CD4-positive, alpha-beta memory T cell (primary cell): ENCODE results near the gene DNHD1. TPM values are rescaled to one million over a fixed set of nuclear protein-coding genes. Genes with fewer than 3 reads are reported as not detected.

Experiments used
- CTCF ChIA-PET: fragments of 350-600 bp; sonication (Branson Sonifier 250); formaldehyde crosslinking; loops from one replicate; lab custom pipeline; 2021; ENCODE audit warnings: inconsistent platforms; ENCODE audit not compliant: partially characterized antibody; lab: Charles Lee
- POLR2A ChIA-PET: fragments of 350-600 bp; sonication (Branson Sonifier 250); formaldehyde crosslinking; loops from one replicate; lab custom pipeline; 2021; ENCODE audit not compliant: partially characterized antibody; lab: Charles Lee
- DNase-seq, 5 donors: peaks; one replicate each; pipeline versions ENCODE4 v3.0.0 to v3.0.0-alpha.2; 2020 to 2022; ENCODE audit warnings: mixed read lengths in 1 of 5
- H3K27ac ChIP-seq: one replicate; pipeline ENCODE4 v1.7.0; 2013; ENCODE audit warnings: low read depth, low read length
- H3K27me3 ChIP-seq: 2 replicates; pipeline ENCODE4 v1.7.0; 2013; ENCODE audit warnings: mild to moderate bottlenecking, low read length, moderate library complexity; ENCODE audit not compliant: insufficient read depth
- H3K36me3 ChIP-seq: 2 replicates; pipeline ENCODE4 v1.7.0; 2013; ENCODE audit warnings: mild to moderate bottlenecking, low read length, moderate library complexity; ENCODE audit not compliant: insufficient read depth
- H3K4me1 ChIP-seq: 2 replicates; pipeline ENCODE4 v1.7.0; 2013; ENCODE audit warnings: mild to moderate bottlenecking, low read length, moderate library complexity; ENCODE audit not compliant: insufficient read depth
- H3K4me3 ChIP-seq, 2 donors: one replicate each; pipeline ENCODE4 v1.7.0; 2013; ENCODE audit warnings: low read length in 2 of 2, mild to moderate bottlenecking in 1 of 2
- H3K9me3 ChIP-seq, 2 donors: one replicate each; pipeline ENCODE4 v1.7.0; 2013; ENCODE audit warnings: low read length in 2 of 2, control low read depth in 1 of 2; ENCODE audit not compliant: control insufficient read depth in 1 of 2
- H3K27ac Mint-ChIP-seq, 7 donors: one replicate each; pipeline ENCODE4 v1.8.0; 2020 to 2021; ENCODE audit warnings: mixed read lengths in 7 of 7, mild to moderate bottlenecking in 6 of 7, inconsistent platforms in 3 of 7, moderate library complexity in 3 of 7
- H3K27me3 Mint-ChIP-seq, 2 donors: one replicate each; pipeline ENCODE4 v1.8.0; 2020 to 2021; ENCODE audit warnings: mixed read lengths in 2 of 2
- H3K36me3 Mint-ChIP-seq, 2 donors: one replicate each; pipeline ENCODE4 v1.8.0; 2020 to 2021; ENCODE audit warnings: mixed read lengths in 2 of 2, inconsistent platforms in 1 of 2, mild to moderate bottlenecking in 1 of 2
- H3K4me1 Mint-ChIP-seq, 4 donors: one replicate each; pipeline ENCODE4 v1.8.0; 2020 to 2021; ENCODE audit warnings: mixed read lengths in 4 of 4, mild to moderate bottlenecking in 1 of 4
- H3K4me3 Mint-ChIP-seq, 8 donors: one replicate each; pipeline ENCODE4 v1.8.0; 2020 to 2021; ENCODE audit warnings: mixed read lengths in 8 of 8, mild to moderate bottlenecking in 7 of 8, moderate library complexity in 6 of 8, inconsistent platforms in 3 of 8
- H3K9me3 Mint-ChIP-seq, 8 donors: one replicate each; pipeline ENCODE4 v1.8.0; 2020 to 2021; ENCODE audit warnings: mixed read lengths in 8 of 8, mild to moderate bottlenecking in 5 of 8, inconsistent platforms in 3 of 8, moderate library complexity in 1 of 8
- intact Hi-C: fragments of 100-400 bp; cut with micrococcal nuclease; formaldehyde crosslinking; loops from one replicate; pipeline ENCODE4 v1.15.1; 2023
- polyA plus RNA-seq, 2 donors: library from polyadenylated mRNA; unstranded; fragments of 300-500 nt; fragmentation: Illumina TruSeq; gene quantifications; one replicate each; pipeline ENCODE4 v1.2.3, GENCODE V29; 2021
- total RNA-seq, 2 experiments: library from RNA; stranded (reverse); gene quantifications; one replicate each; pipeline ENCODE4 v1.2.3, GENCODE V29; 2021

DNHD1 gene
- total and polyA plus RNA-seq, 4 experiments from 2014 or later, result 1.2 to 54.0 (median 23.6) TPM

DNA sequence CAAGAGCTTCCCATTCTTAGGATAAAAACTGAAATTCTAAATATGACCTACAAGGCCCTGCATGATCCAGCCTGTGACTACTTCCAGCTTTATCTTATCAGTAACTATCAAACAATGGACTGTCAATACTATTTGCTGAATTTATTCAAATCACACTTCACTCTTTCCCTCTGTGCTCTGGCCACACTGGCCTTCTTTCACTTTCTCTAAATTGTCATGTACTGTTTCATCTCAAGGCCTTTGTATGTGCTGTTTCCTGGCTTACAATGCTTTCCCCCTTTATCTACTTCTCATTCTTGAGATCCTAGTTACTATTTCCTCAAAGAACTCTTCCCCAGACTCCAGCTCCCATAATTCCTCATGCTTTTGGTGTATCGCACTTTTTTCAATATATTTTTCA, 10.1 kb upstream of the DNHD1 start:
- Mint-ChIP-seq H3K4me1 (peaks cover 16 to 24% (median 19%) of the 10 kb centered on the region in 4 donors), H3K27ac (no peak overlapping the region), H3K36me3 (peaks cover 19 to 45% of the 10 kb centered on the region in 2 donors), H3K4me3 (no peak overlapping the region), H3K27me3 (no peaks in the 10 kb centered on the region), H3K9me3 (no peaks in the 10 kb centered on the region)
- Histone ChIP-seq H3K9me3 (no peaks in the 10 kb centered on the region), H3K4me3 (no peak overlapping the region), H3K36me3 (peaks cover 41% of the 10 kb centered on the region), H3K4me1 (peaks cover 25% of the 10 kb centered on the region), H3K27me3 (no peaks in the 10 kb centered on the region), H3K27ac (no peak overlapping the region)
- intact Hi-C loops, result no loop called here
- no peak for DNase-seq
- ChIA-PET CTCF (interaction anchor here (1.1 to 1.7 kb wide), 5 partner anchors 18 to 196 kb away, joined by 3 to 6 read pairs (median 4); partner anchors contain the start of gene MRPL17), POLR2A (interaction anchor here (1.5 kb wide), 1 partner anchor 68 kb away, joined by 3 read pairs; the partner anchor contains the start of gene APBB1)

DNA sequence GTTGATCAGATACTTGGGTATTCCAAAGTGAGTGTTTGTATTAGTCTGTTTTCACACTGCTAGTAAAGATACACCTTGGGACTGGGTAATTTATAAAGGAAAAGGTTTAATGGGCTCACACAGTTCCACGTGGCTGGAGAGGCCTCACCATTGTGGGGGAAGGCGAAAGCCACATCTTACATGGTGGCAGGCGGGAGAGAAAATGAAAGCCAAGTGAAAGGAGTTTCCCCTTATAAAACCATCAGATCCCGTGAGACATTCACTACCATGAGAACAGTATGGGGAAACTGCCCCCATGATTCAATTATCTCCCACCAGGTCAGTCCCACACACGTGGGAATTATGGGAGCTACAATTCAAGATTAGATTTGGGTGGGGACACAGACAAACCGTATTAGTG, 8.7 kb upstream of the DNHD1 start:
- no peak for DNase-seq
- peaks cover 4 to 13% (median 7%) of the 10 kb centered on the region in 4 donors for H3K4me1 Mint-ChIP-seq
- H3K27ac Mint-ChIP-seq, result peak overlapping the region in 4 of 7 donors; percentile 34 to 55 (median 42)
- Histone ChIP-seq H3K27ac (no peak overlapping the region), H3K4me1 (peaks cover 11% of the 10 kb centered on the region), H3K27me3 (no peaks in the 10 kb centered on the region), H3K36me3 (peaks cover 34% of the 10 kb centered on the region), H3K9me3 (no peaks in the 10 kb centered on the region), H3K4me3 (no peak overlapping the region)
- H3K4me3 Mint-ChIP-seq, result peak overlapping the region in 1 of 8 donors; percentile 45
- peaks cover 19 to 40% of the 10 kb centered on the region in 2 donors for H3K36me3 Mint-ChIP-seq
- no peaks in the 10 kb centered on the region for H3K27me3 Mint-ChIP-seq
- ChIA-PET CTCF (interaction anchor here (1.7 kb wide), 1 partner anchor 17 kb away, joined by 6 read pairs; no protein-coding TSS in a partner anchor), POLR2A (interaction anchor here (2.0 kb wide), 1 partner anchor 98 kb away, joined by 4 read pairs; the partner anchor contains the start of gene SMPD1)
- intact Hi-C loops, result no loop called here
- no peaks in the 10 kb centered on the region for H3K9me3 Mint-ChIP-seq

DNA sequence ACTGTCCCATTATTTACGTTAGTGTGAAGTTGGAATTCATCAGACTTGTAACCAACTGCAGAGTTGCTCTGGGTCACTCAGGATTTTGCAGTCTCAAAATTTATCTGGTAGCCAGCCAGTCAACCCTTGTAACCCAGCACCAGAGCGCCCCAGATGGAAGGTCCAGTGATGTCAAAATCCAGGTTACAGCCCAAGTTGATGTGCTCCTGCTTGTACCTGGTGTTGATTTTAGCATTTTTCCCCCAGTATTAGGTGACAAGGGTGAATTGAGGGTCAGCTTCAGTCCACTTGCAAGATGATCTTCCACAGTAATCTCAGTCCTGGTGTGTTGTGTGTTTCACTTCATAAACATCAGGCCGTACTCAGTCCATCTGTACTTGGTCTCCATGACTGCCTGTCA, 8.3 kb upstream of the DNHD1 start:
- H3K36me3 ChIP-seq, result peaks cover 33% of the 10 kb centered on the region
- POLR2A ChIA-PET, result interaction anchor here (2.0 kb wide), 1 partner anchor 99 kb away, joined by 4 read pairs; the partner anchor contains the start of gene SMPD1
- H3K9me3 ChIP-seq, result no peaks in the 10 kb centered on the region
- no peaks in the 10 kb centered on the region for H3K9me3 Mint-ChIP-seq
- no peak overlapping the region for H3K27ac ChIP-seq
- CTCF ChIA-PET, result interaction anchor here (1.7 to 2.7 kb wide), 3 partner anchors 16 to 110 kb away, joined by 6 to 15 read pairs (median 9); no protein-coding TSS in a partner anchor
- DNase-seq, result no peak
- no peaks in the 10 kb centered on the region for H3K27me3 ChIP-seq
- intact Hi-C loops, result no loop called here
- no peaks in the 10 kb centered on the region for H3K27me3 Mint-ChIP-seq
- H3K4me3 Mint-ChIP-seq, result no peak overlapping the region
- H3K36me3 Mint-ChIP-seq, result peaks cover 16 to 35% of the 10 kb centered on the region in 2 donors
- H3K4me1 ChIP-seq, result peaks cover 6% of the 10 kb centered on the region
- H3K4me1 Mint-ChIP-seq, result peaks cover 0 to 10% (median 4%) of the 10 kb centered on the region in 4 donors
- H3K4me3 ChIP-seq, result no peak overlapping the region
- H3K27ac Mint-ChIP-seq, result peak overlapping the region in 2 of 7 donors; percentile 30 to 38

DNA sequence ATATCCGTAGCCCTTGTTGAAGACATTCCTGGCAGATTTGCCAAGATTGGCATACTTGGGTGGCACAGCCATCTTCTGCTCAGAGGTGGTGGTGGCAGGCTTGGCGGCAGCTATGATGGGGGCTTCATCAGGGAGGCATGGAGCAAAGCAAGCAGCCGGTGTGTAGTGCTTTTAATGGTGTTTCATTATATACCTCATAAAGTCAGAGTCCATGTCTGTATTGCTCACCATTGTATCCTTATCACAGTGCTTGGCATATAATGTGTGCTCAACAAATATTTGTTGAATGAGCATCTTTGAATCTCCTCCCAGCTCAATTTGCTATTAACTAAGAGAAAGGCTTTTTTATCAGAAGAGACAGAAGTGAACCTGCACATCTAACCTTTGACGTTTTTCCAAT, 7.8 kb upstream of the DNHD1 start:
- H3K4me3 Mint-ChIP-seq, result no peak overlapping the region
- peaks cover 21 to 36% of the 10 kb centered on the region in 2 donors for H3K36me3 Mint-ChIP-seq
- intact Hi-C loops, result no loop called here
- no peaks in the 10 kb centered on the region for H3K27me3 Mint-ChIP-seq
- H3K27ac Mint-ChIP-seq, result peak overlapping the region in 5 of 7 donors; percentile 18 to 38 (median 30)
- ChIA-PET CTCF (interaction anchor here (1.6 to 2.7 kb wide), 4 partner anchors 16 to 126 kb away, joined by 3 to 15 read pairs (median 8); no protein-coding TSS in a partner anchor), POLR2A (interaction anchor here (0.6 to 2.0 kb wide), 3 partner anchors 7 to 157 kb away, joined by 3 to 4 read pairs (median 3); partner anchors contain the start of gene SMPD1)
- H3K27ac ChIP-seq, result no peak overlapping the region
- H3K36me3 ChIP-seq, result peaks cover 33% of the 10 kb centered on the region
- H3K4me1 Mint-ChIP-seq, result peaks cover 0 to 10% (median 4%) of the 10 kb centered on the region in 4 donors
- no peak for DNase-seq
- no peaks in the 10 kb centered on the region for H3K9me3 Mint-ChIP-seq
- H3K4me3 ChIP-seq, result no peak overlapping the region
- H3K4me1 ChIP-seq, result peaks cover 6% of the 10 kb centered on the region
- no peaks in the 10 kb centered on the region for H3K9me3 ChIP-seq
- no peaks in the 10 kb centered on the region for H3K27me3 ChIP-seq

DNA sequence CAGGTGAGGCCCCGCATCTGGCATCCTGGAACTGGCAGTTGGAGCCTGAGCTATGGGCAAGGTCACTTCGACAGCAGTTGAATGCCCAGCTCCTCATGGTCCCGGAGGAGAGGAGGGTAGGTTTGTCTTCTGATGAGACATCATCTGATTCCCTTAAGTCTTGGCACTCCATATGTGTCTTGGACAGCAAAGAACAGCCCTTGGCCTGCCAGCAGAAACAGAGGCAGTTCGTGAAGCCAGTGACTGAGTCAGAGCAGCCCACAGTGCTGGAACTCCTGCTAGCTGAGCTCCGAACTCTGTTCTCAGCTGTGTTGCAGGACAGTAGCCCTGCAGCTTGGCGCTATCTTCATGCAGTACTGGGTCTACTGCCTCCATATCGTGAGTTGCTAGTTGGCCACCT, 1.0 kb downstream of the DNHD1 start:
- Histone ChIP-seq H3K4me3 (no peak overlapping the region), H3K4me1 (no peaks in the 10 kb centered on the region), H3K27ac (no peak overlapping the region), H3K36me3 (peaks cover 13% of the 10 kb centered on the region), H3K9me3 (no peaks in the 10 kb centered on the region), H3K27me3 (no peaks in the 10 kb centered on the region)
- no peak overlapping the region for H3K27ac Mint-ChIP-seq
- intact Hi-C loops, result no loop called here
- peaks cover 0 to 3% (median under 1%) of the 10 kb centered on the region in 4 donors for H3K4me1 Mint-ChIP-seq
- peaks cover 36 to 43% of the 10 kb centered on the region in 2 donors for H3K36me3 Mint-ChIP-seq
- ChIA-PET POLR2A (no interaction called here), CTCF (interaction anchor here (1.4 to 5.7 kb wide), 4 partner anchors 7 to 119 kb away, joined by 4 to 30 read pairs (median 16); no protein-coding TSS in a partner anchor)
- H3K4me3 Mint-ChIP-seq, result no peak overlapping the region
- no peak for DNase-seq
- no peaks in the 10 kb centered on the region for H3K9me3 Mint-ChIP-seq
- H3K27me3 Mint-ChIP-seq, result no peaks in the 10 kb centered on the region

DNA sequence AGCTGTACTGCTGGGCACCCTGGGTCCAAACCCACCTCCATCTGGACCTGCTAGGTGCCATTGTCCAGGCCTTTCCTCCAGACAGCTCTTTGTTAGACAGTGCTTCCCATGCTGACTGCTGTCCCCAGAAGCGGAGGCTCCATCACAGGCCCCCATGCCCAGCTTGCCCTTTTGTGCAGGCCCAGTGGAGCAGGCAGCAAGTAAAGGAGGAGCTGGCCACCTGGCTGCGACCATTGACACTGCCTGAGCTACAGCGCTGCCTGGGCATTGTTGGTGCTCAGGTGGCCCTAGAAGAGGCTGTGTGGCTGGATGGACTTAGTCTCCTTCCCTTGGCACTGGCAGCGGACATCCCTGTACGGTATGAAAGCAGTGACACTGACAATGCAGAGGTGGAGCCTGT, 1.5 kb downstream of the DNHD1 start:
- ChIA-PET POLR2A (interaction anchor here (0.9 kb wide), 1 partner anchor 17 kb away, joined by 4 read pairs; no protein-coding TSS in a partner anchor), CTCF (interaction anchor here (1.4 to 3.9 kb wide), 3 partner anchors 33 to 119 kb away, joined by 4 to 26 read pairs (median 7); no protein-coding TSS in a partner anchor)
- Mint-ChIP-seq H3K36me3 (peaks cover 39 to 45% of the 10 kb centered on the region in 2 donors), H3K4me3 (no peak overlapping the region), H3K9me3 (no peaks in the 10 kb centered on the region), H3K27ac (no peak overlapping the region), H3K27me3 (no peaks in the 10 kb centered on the region), H3K4me1 (peaks cover 0 to 2% (median under 1%) of the 10 kb centered on the region in 4 donors)
- intact Hi-C loops, result no loop called here
- H3K4me3 ChIP-seq, result no peak overlapping the region
- H3K27ac ChIP-seq, result no peak overlapping the region
- no peaks in the 10 kb centered on the region for H3K9me3 ChIP-seq
- peaks cover 12% of the 10 kb centered on the region for H3K36me3 ChIP-seq
- no peaks in the 10 kb centered on the region for H3K27me3 ChIP-seq
- no peaks in the 10 kb centered on the region for H3K4me1 ChIP-seq
- DNase-seq, result no peak

DNA sequence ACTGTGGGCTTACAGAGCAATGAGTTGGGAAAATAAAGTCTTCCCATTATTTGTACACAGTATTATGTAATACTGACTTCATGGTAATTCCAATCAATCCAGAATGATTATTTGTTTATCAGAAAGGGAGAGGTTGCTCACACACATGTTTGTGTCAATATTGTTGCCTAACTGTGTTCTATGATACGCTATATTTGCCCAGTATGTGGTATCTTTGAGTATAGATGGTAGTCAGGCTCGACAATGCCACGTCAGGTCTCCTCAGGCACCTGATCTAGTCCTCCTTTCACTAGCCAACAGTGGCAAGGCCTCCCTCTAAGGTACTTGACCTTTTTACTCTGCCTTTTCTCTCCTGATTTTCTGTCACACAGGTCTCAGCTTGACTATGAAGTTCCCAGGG, 5.3 kb downstream of the DNHD1 start:
- H3K27ac ChIP-seq, result no peak overlapping the region
- peaks cover 10% of the 10 kb centered on the region for H3K36me3 ChIP-seq
- H3K27me3 ChIP-seq, result no peaks in the 10 kb centered on the region
- ChIA-PET POLR2A (no interaction called here), CTCF (no interaction called here)
- no peaks in the 10 kb centered on the region for H3K27me3 Mint-ChIP-seq
- DNase-seq, result no peak
- no peaks in the 10 kb centered on the region for H3K9me3 Mint-ChIP-seq
- peaks cover 0 to 5% (median 0%) of the 10 kb centered on the region in 4 donors for H3K4me1 Mint-ChIP-seq
- no peaks in the 10 kb centered on the region for H3K9me3 ChIP-seq
- H3K36me3 Mint-ChIP-seq, result peaks cover 35 to 40% of the 10 kb centered on the region in 2 donors
- intact Hi-C loops, result no loop called here
- no peak overlapping the region for H3K4me3 ChIP-seq
- no peak overlapping the region for H3K4me3 Mint-ChIP-seq
- H3K4me1 ChIP-seq, result no peaks in the 10 kb centered on the region
- peak overlapping the region in 3 of 7 donors; percentile 24 to 55 (median 40) for H3K27ac Mint-ChIP-seq
